ENCODE data around the gene P2RX7.
"Not testable (repeated sequence)": the region's sequence is repeated elsewhere in the genome, so short reads cannot be mapped to it uniquely, and the experiment has no call there.

The P2RX7 gene

GRCh38 chr12:121131941-121132341, 735 bp upstream of the P2RX7 start:
- Histone ChIP-seq H3K4me3 (ENCODE audit: low read length) (no peak overlapping the region), H3K4me1 (ENCODE audit: insufficient read depth, low read length) (peaks cover 7% of the 10 kb centered on the region), H3K9me3 (ENCODE audit: low read length) (no peaks in the 10 kb centered on the region), H3K27me3 (ENCODE audit: insufficient read depth, low read length) (peaks cover 12% of the 10 kb centered on the region), H3K36me3 (ENCODE audit: insufficient read depth, low read length) (no peaks in the 10 kb centered on the region), H2AFZ (ENCODE audit: low read depth, low read length) (no peak overlapping the region)

DNA sequence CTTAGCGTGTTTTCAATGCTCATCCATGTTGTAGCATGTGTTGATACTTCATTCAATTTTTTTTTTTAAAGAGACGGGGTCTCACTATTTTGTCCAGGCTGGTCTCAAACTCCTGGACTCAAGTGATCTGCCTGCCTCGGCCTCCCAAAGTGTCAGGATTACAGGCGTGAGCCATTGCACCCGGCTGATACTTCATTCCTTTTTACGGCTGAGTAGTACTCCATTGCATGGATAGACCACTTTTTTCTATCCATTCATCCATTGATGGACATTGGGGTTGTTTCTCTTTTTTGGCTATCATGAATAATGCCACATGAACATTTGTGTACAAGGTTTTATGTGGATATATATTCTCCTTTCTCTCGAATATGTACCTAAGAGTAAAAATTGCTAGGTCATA, 1.2 kb downstream of the P2RX7 start:
- H3K9me3 ChIP-seq (ENCODE audit: low read length), result no peaks in the 10 kb centered on the region
- peaks cover 7% of the 10 kb centered on the region for H3K4me1 ChIP-seq (ENCODE audit: insufficient read depth, low read length)
- H2AFZ ChIP-seq (ENCODE audit: low read depth, low read length), result no peak overlapping the region
- H3K4me3 ChIP-seq (ENCODE audit: low read length), result no peak overlapping the region
- H3K36me3 ChIP-seq (ENCODE audit: insufficient read depth, low read length), result no peaks in the 10 kb centered on the region
- H3K27me3 ChIP-seq (ENCODE audit: insufficient read depth, low read length), result peaks cover 12% of the 10 kb centered on the region

DNA sequence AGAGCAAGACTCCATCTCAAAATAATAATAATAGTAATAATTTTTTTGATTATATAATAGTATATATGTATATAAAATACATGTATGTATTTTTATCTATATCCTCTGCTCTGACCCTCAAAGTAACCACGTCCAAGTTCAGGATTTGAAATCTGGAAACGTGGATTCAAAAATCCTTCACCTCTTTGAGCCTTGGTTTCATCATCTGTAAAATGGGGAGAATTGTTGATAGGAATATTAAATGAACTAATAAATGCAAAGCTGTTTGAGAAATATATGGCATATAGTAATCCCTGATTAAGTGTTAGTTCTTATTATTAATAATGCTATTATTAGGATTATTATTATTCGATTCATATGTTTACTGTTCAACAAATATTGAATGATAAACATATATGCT, 2.6 kb downstream of the P2RX7 start:
- Histone ChIP-seq H3K9me3 (ENCODE audit: low read length) (no peaks in the 10 kb centered on the region), H3K4me1 (ENCODE audit: insufficient read depth, low read length) (peaks cover 7% of the 10 kb centered on the region), H3K4me3 (ENCODE audit: low read length) (no peak overlapping the region), H2AFZ (ENCODE audit: low read depth, low read length) (no peak overlapping the region), H3K36me3 (ENCODE audit: insufficient read depth, low read length) (no peaks in the 10 kb centered on the region), H3K27me3 (ENCODE audit: insufficient read depth, low read length) (peaks cover 12% of the 10 kb centered on the region)

- peaks cover 8% of the 10 kb centered on the region for H3K27me3 ChIP-seq (ENCODE audit: insufficient read depth, low read length)
- no peaks in the 10 kb centered on the region for H3K9me3 ChIP-seq (ENCODE audit: low read length)
- H3K4me1 ChIP-seq (ENCODE audit: insufficient read depth, low read length), result peaks cover 7% of the 10 kb centered on the region
- no peaks in the 10 kb centered on the region for H3K36me3 ChIP-seq (ENCODE audit: insufficient read depth, low read length)
- no peak overlapping the region for H2AFZ ChIP-seq (ENCODE audit: low read depth, low read length)
- no peak overlapping the region for H3K4me3 ChIP-seq (ENCODE audit: low read length)
Measured at GRCh38 chr12:121137512-121137911, 4.8 kb downstream of the P2RX7 start.

GRCh38 chr12:121138284-121138683, 5.6 kb downstream of the P2RX7 start:
- no peak overlapping the region for H3K4me3 ChIP-seq (ENCODE audit: low read length)

DNA sequence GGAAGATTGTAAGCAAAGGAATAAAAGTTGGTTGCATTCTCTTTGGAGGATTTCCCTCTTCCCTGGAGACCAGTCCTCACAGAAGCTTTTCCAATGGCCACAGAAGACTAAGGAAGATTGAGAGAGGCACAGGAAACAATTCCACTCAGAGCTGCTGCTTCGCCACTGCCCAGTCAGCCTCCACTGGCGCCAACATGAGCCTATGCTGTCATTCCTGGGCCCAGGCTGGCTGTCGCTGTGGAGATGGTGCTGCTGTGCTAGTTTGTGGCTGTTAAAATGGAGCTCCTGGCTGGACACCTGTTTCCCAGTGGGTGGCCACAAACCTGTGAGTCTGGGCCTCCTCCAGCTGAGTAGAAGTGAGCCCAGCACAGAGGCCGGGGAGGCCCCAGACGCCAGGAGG, 6.6 kb downstream of the P2RX7 start:
- H3K36me3 ChIP-seq (ENCODE audit: insufficient read depth, low read length), result no peaks in the 10 kb centered on the region
- H3K27me3 ChIP-seq (ENCODE audit: insufficient read depth, low read length), result no peaks in the 10 kb centered on the region
- no peak overlapping the region for H2AFZ ChIP-seq (ENCODE audit: low read depth, low read length)
- H3K4me1 ChIP-seq (ENCODE audit: insufficient read depth, low read length), result no peaks in the 10 kb centered on the region
- H3K4me3 ChIP-seq (ENCODE audit: low read length), result no peak overlapping the region
- no peaks in the 10 kb centered on the region for H3K9me3 ChIP-seq (ENCODE audit: low read length)

More at GRCh38 chr12:121138284-121138683, 5.6 kb downstream of the P2RX7 start:
- no peaks in the 10 kb centered on the region for H3K27me3 ChIP-seq (ENCODE audit: insufficient read depth, low read length)
- no peak overlapping the region for H2AFZ ChIP-seq (ENCODE audit: low read depth, low read length)
- H3K4me1 ChIP-seq (ENCODE audit: insufficient read depth, low read length), result peaks cover under 1% of the 10 kb centered on the region
- H3K36me3 ChIP-seq (ENCODE audit: insufficient read depth, low read length), result no peaks in the 10 kb centered on the region
- H3K9me3 ChIP-seq (ENCODE audit: low read length), result no peaks in the 10 kb centered on the region

- H2AFZ ChIP-seq (ENCODE audit: low read depth, low read length), result no peak overlapping the region
Measured at GRCh38 chr12:121142171-121142950, 9.7 kb downstream of the P2RX7 start.

DNA sequence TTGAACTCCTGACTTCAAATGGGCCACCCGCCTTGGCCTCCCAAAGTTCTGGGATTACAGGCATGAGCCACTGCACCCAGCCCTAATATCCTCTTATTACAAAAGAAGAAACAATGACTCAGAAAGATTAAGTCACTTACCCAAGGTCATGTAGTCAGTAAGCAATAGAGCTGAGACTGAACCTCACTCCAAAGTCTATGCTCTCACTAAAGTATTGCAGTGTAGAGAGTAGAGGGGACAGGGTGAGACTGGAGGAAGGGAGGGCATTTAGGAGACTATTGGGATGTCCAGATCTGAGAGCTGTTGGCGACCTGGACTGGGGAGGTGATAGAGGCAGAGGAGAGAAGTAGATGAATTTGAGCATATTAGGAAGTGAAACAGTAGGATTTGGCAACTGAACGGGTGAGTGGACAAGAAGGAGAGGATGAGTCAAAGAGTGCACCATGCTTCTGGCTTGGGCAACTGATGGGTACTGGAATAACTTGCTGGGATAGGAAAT, 11.8 kb downstream of the P2RX7 start:
- H3K9me3 ChIP-seq (ENCODE audit: low read length), result no peaks in the 10 kb centered on the region
- no peaks in the 10 kb centered on the region for H3K4me1 ChIP-seq (ENCODE audit: insufficient read depth, low read length)
- H2AFZ ChIP-seq (ENCODE audit: low read depth, low read length), result no peak overlapping the region
- H3K27me3 ChIP-seq (ENCODE audit: insufficient read depth, low read length), result no peaks in the 10 kb centered on the region
- H3K4me3 ChIP-seq (ENCODE audit: low read length), result no peak overlapping the region
- no peaks in the 10 kb centered on the region for H3K36me3 ChIP-seq (ENCODE audit: insufficient read depth, low read length)

More at GRCh38 chr12:121142171-121142950, 9.7 kb downstream of the P2RX7 start:
- no peaks in the 10 kb centered on the region for H3K4me1 ChIP-seq (ENCODE audit: insufficient read depth, low read length)
- no peaks in the 10 kb centered on the region for H3K9me3 ChIP-seq (ENCODE audit: low read length)
- no peak overlapping the region for H3K4me3 ChIP-seq (ENCODE audit: low read length)
- no peaks in the 10 kb centered on the region for H3K27me3 ChIP-seq (ENCODE audit: insufficient read depth, low read length)
- no peaks in the 10 kb centered on the region for H3K36me3 ChIP-seq (ENCODE audit: insufficient read depth, low read length)

DNA sequence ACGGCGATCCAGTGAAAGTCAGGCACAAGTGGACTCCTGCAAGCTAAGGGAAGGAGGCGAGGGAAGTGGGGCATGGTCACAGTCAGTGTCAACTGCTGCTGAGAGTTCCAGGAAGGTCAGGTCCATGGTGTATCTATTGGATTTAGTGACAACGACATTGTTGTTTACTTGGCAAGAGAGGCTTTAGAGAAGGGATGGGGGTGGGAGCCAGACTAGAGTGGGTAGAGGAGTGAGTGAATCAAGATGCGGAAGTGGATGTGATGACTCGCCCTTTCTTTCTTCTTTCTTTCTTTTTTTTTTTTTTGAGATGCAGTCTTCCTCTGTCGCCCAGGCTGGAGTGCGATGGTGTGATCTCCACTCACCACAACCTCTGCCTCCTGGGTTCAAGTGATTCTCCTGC, 12.5 kb downstream of the P2RX7 start:
- H3K27me3 ChIP-seq (ENCODE audit: insufficient read depth, low read length), result no peaks in the 10 kb centered on the region
- no peaks in the 10 kb centered on the region for H3K4me1 ChIP-seq (ENCODE audit: insufficient read depth, low read length)
- no peak overlapping the region for H2AFZ ChIP-seq (ENCODE audit: low read depth, low read length)
- no peaks in the 10 kb centered on the region for H3K36me3 ChIP-seq (ENCODE audit: insufficient read depth, low read length)
- no peaks in the 10 kb centered on the region for H3K9me3 ChIP-seq (ENCODE audit: low read length)
- H3K4me3 ChIP-seq (ENCODE audit: low read length), result no peak overlapping the region

- H3K4me3 ChIP-seq (ENCODE audit: low read length); H3K9me3 ChIP-seq (ENCODE audit: low read length); H2AFZ ChIP-seq (ENCODE audit: low read depth, low read length); H3K36me3 ChIP-seq (ENCODE audit: insufficient read depth, low read length); H3K27me3 ChIP-seq (ENCODE audit: insufficient read depth, low read length); H3K4me1 ChIP-seq (ENCODE audit: insufficient read depth, low read length): not testable (repeated sequence)
Measured at GRCh38 chr12:121149289-121149688, 16.6 kb downstream of the P2RX7 start.

DNA sequence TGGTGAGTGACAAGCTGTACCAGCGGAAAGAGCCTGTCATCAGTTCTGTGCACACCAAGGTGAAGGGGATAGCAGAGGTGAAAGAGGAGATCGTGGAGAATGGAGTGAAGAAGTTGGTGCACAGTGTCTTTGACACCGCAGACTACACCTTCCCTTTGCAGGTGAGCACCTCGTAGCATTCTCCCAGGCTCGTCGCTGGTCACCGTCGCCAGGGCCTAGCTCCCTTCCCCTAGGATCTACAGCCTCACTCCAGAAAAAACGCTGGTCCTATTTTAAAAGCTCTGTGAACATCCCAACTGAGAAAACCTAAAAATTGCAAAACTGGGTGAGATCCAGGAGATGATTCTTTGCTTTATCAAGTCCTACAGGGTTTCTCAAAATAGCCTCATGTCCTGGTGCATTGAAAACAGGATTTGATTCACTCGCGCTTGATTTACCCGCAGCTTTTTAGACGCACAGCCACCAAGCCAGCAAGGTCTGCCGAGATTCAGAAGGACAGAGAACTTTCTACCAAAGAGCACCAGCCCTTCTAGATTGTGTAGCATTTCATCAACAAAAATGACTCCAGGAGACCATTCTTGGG, 22.2 kb downstream of the P2RX7 start:
- no peaks in the 10 kb centered on the region for H3K36me3 ChIP-seq (ENCODE audit: insufficient read depth, low read length)
- no peaks in the 10 kb centered on the region for H3K9me3 ChIP-seq (ENCODE audit: low read length)
- no peak overlapping the region for H2AFZ ChIP-seq (ENCODE audit: low read depth, low read length)
- peaks cover 5% of the 10 kb centered on the region for H3K27me3 ChIP-seq (ENCODE audit: insufficient read depth, low read length)
- H3K4me3 ChIP-seq (ENCODE audit: low read length), result no peak overlapping the region
- H3K4me1 ChIP-seq (ENCODE audit: insufficient read depth, low read length), result no peaks in the 10 kb centered on the region

GRCh38 chr12:121156365-121156764, 23.7 kb downstream of the P2RX7 start:
- Histone ChIP-seq H3K4me3 (ENCODE audit: low read length) (no peak overlapping the region), H2AFZ (ENCODE audit: low read depth, low read length) (no peak overlapping the region), H3K36me3 (ENCODE audit: insufficient read depth, low read length) (no peaks in the 10 kb centered on the region), H3K4me1 (ENCODE audit: insufficient read depth, low read length) (no peaks in the 10 kb centered on the region), H3K9me3 (ENCODE audit: low read length) (no peaks in the 10 kb centered on the region), H3K27me3 (ENCODE audit: insufficient read depth, low read length) (peaks cover 5% of the 10 kb centered on the region)

- peaks cover 5% of the 10 kb centered on the region for H3K27me3 ChIP-seq (ENCODE audit: insufficient read depth, low read length)
Measured at GRCh38 chr12:121158085-121158484, 25.4 kb downstream of the P2RX7 start.

More at GRCh38 chr12:121158085-121158484, 25.4 kb downstream of the P2RX7 start:
- Histone ChIP-seq H3K36me3 (ENCODE audit: insufficient read depth, low read length) (no peaks in the 10 kb centered on the region), H3K4me1 (ENCODE audit: insufficient read depth, low read length) (no peaks in the 10 kb centered on the region), H3K4me3 (ENCODE audit: low read length) (no peak overlapping the region), H3K9me3 (ENCODE audit: low read length) (no peaks in the 10 kb centered on the region), H2AFZ (ENCODE audit: low read depth, low read length) (no peak overlapping the region)
